GM12878 (cell line): ENCODE results near the gene LIPK. TPM values are rescaled to one million over a fixed set of nuclear protein-coding genes. Genes with fewer than 3 reads are reported as not detected.

Experiments used
- ATAC-seq: fragments of 200-7000 bp; cut with Tn5 transposase; 3 replicates; pipeline ENCODE4 v1.9.1; 2020; ENCODE audit warnings: mild to moderate bottlenecking, moderate library complexity
- BruUV-seq: library from RNA; stranded (reverse); fragments of 400-500 nt; replicated peaks from 2 replicates; lab custom pipeline; 2021; lab: Mats Ljungman, UMichigan
- CTCF ChIA-PET: fragments of 300-600 bp; sonication (Branson Sonifier 250); formaldehyde crosslinking; extraction: SDS; loops from one replicate; lab custom pipeline; 2021; ENCODE audit warnings: inconsistent platforms; lab: Yijun Ruan, JAX
- POLR2A ChIA-PET: fragments of 350-600 bp; formaldehyde crosslinking; extraction: SDS; loops from one replicate; lab custom pipeline; 2021; ENCODE audit warnings: inconsistent platforms; lab: Charles Lee
- RAD21 ChIA-PET: fragments of 300-600 bp; sonication (Branson Sonifier 250); formaldehyde crosslinking; loops from one replicate; lab custom pipeline; 2023; ENCODE audit warnings: antibody characterized with exemption; ENCODE audit not compliant: unreplicated experiment; lab: Charles Lee
- SMC1A ChIA-PET: fragments of 300-600 bp; sonication (Branson Sonifier 250); formaldehyde crosslinking; loops from one replicate; lab custom pipeline; 2023; ENCODE audit not compliant: unreplicated experiment, uncharacterized antibody; lab: Charles Lee
- DNase-seq: peaks from one replicate; pipeline ENCODE4 v3.0.0-alpha.2; 2011; ENCODE audit warnings: low read depth, low spot score
- FAIRE-seq: peaks from 3 replicates; lab custom pipeline; 2011; peaks lifted over from hg19 to GRCh38; lab: Jason Lieb, UNC
- H2AFZ ChIP-seq: 2 replicates; pipeline ENCODE4 v1.6.0; 2011; ENCODE audit warnings: low read depth, low read length, control low read depth; ENCODE audit not compliant: control insufficient read depth
- H3K27ac ChIP-seq: 2 replicates; pipeline ENCODE4 v1.5.1; 2011; ENCODE audit warnings: control low read depth; ENCODE audit not compliant: control insufficient read depth, insufficient read depth
- H3K27me3 ChIP-seq, 2 experiments: replicated peaks in 1 of 2; 2 replicates each; pipeline versions ENCODE4 v1.6.0 to v1.6.1; 2011; ENCODE audit warnings: low read length in 1 of 2; ENCODE audit not compliant: control insufficient read depth in 2 of 2, insufficient read depth in 2 of 2
- H3K36me3 ChIP-seq, 2 experiments: 2 replicates each; pipeline ENCODE4 v1.5.1; 2011; ENCODE audit warnings: low read length in 1 of 2; ENCODE audit not compliant: control insufficient read depth in 2 of 2, insufficient read depth in 2 of 2
- H3K4me1 ChIP-seq: 2 replicates; pipeline ENCODE4 v1.6.1; 2011; ENCODE audit warnings: mild to moderate bottlenecking, low read length, moderate library complexity, mixed read lengths; ENCODE audit not compliant: control insufficient read depth, insufficient read depth
- H3K4me2 ChIP-seq: 2 replicates; pipeline ENCODE4 v1.6.0; 2011; ENCODE audit warnings: control low read depth; ENCODE audit not compliant: control insufficient read depth, insufficient read depth
- H3K4me3 ChIP-seq: fragments of 200-600 bp; sonication (generic); 2 replicates; pipeline ENCODE4 v1.5.1; 2016
- H3K79me2 ChIP-seq: 2 replicates; pipeline ENCODE4 v1.6.0; 2011; ENCODE audit warnings: low read length; ENCODE audit not compliant: control insufficient read depth, insufficient read depth
- H3K9ac ChIP-seq: 2 replicates; pipeline ENCODE4 v1.8.0; 2011; ENCODE audit warnings: low read length, control low read depth, mixed read lengths; ENCODE audit not compliant: control insufficient read depth, insufficient read depth
- H3K9me3 ChIP-seq: replicated peaks from 3 replicates; pipeline ENCODE4 v1.5.1; 2011; ENCODE audit warnings: mild to moderate bottlenecking, low read length; ENCODE audit not compliant: control insufficient read depth, insufficient read depth
- H4K20me1 ChIP-seq: 2 replicates; pipeline ENCODE4 v1.6.0; 2011; ENCODE audit not compliant: control insufficient read depth, insufficient read depth
- CEBPZ ChIP-seq: fragments of 150-350 bp; IDR thresholded peaks from 2 replicates; pipeline ENCODE4 v1.6.1; 2016; ENCODE audit warnings: low read depth, low read length
- DPF2 ChIP-seq: fragments of 450-650 bp; IDR thresholded peaks from 2 replicates; pipeline ENCODE4 v1.6.1; 2017; ENCODE audit warnings: mild to moderate bottlenecking
- FOXM1 ChIP-seq: IDR thresholded peaks from 2 replicates; pipeline ENCODE4 v1.6.1; 2012; ENCODE audit warnings: low read depth, mild to moderate bottlenecking, inconsistent platforms, low read length, moderate library complexity
- GABPA ChIP-seq: IDR thresholded peaks from 2 replicates; pipeline ENCODE4 v1.6.1; 2014; ENCODE audit warnings: antibody characterized with exemption, low read depth, mild to moderate bottlenecking, inconsistent platforms
- PBX3 ChIP-seq: IDR thresholded peaks from 2 replicates; pipeline ENCODE4 v1.6.1; 2011; ENCODE audit warnings: mild to moderate bottlenecking, low read depth, low read length, moderate library complexity; ENCODE audit not compliant: insufficient replicate concordance
- PKNOX1 ChIP-seq: fragments of 450-650 bp; IDR thresholded peaks from 2 replicates; pipeline ENCODE4 v1.6.1; 2016; ENCODE audit warnings: mild to moderate bottlenecking
- POU2F2 ChIP-seq: IDR thresholded peaks from 3 replicates; pipeline ENCODE4 v1.6.1; 2011; ENCODE audit warnings: low read depth, mild to moderate bottlenecking, low read length, borderline replicate concordance
- SUZ12 ChIP-seq: fragments of 200-600 bp; sonication (generic); IDR thresholded peaks from one replicate; pipeline ENCODE4 v1.6.1; 2018; ENCODE audit warnings: antibody characterized with exemption, mild to moderate bottlenecking; ENCODE audit not compliant: unreplicated experiment
- ZNF217 ChIP-seq: fragments of 450-650 bp; IDR thresholded peaks from 2 replicates; pipeline ENCODE4 v1.6.1; 2017; ENCODE audit warnings: antibody characterized with exemption, mild to moderate bottlenecking
- WGBS: methylation state at CpG from one replicate; pipeline ENCODE4 v1.1.6; 2016; ENCODE audit warnings: low lambda C conversion rate; ENCODE audit not compliant: insufficient replicate concordance, insufficient coverage; ENCODE audit errors: missing lambda C conversion rate; 5-methylcytosine and 5-hydroxymethylcytosine counted together
- in situ Hi-C: fragments of 300-500 bp; cut with MboI; formaldehyde crosslinking; loops from 9 replicates; pipeline ENCODE4 v1.14.3; 2018; ENCODE audit warnings: mixed read lengths
- intact Hi-C: fragments of 100-400 bp; cut with micrococcal nuclease; formaldehyde crosslinking; loops from one replicate; pipeline ENCODE4 v1.14.2; 2022; ENCODE audit not compliant: unreplicated experiment
- polyA plus RNA-seq, 11 experiments: library from polyadenylated mRNA; depleted of rRNA in 4 of 11; unstranded in 6 of 11; stranded (reverse) in 5 of 11; fragments of >200 nt; fragmentation: Nextera tagmentation in 4 of 11; fragmentation: Illumina TruSeq in 1 of 11; extraction: Ambion mirVana in 4 of 11; extraction: Trizol in 1 of 11; gene quantifications; 1 replicate in 1 of 11; 2 replicates in 10 of 11; pipeline versions ENCODE4 v1.2.1 to v1.2.3, GENCODE V29; 2011 to 2016; ENCODE audit warnings: inconsistent platforms in 2 of 11, missing spikeins in 2 of 11, low read depth in 1 of 11
- total RNA-seq, 4 experiments: library from RNA; depleted of rRNA in 3 of 4; stranded (reverse); fragments of >200 nt in 3 of 4; fragmentation: Illumina TruSeq in 1 of 4; extraction: Trizol in 1 of 4; gene quantifications; 2 replicates each; pipeline versions ENCODE4 v1.2.1 to v1.2.3, GENCODE V29; 2013 to 2021

The LIPK gene
- total and polyA plus RNA-seq, 10 of the 15 experiments (the other 5 are each of a cell fraction or from before 2014, with no cell fraction given) = not detected

DNA sequence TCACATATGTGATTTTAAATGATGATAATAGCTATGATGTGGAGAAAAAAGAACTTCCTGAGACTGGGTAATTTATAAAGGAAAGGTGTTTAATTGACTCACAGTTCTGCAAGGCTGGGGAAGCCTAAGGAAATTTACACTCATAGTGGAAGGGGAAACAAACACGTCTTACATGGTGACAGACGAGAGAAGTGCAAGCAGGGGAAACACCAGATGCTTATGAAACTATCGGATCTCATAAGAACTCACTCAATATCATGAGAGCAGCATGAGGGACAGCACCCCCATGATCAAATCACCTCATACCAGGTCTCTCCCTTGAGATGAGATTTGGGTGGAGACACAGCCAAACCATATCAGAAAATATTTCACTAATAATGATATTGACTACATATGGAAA lies 49.7 kb downstream of the LIPK start (continued):
- peak; percentile 32; the same call in 1 of the 2 replicates for TF ChIP-seq PKNOX1
- no peak for TF ChIP-seq DPF2
- TF ChIP-seq CEBPZ = no peak
- no peak for TF ChIP-seq ZNF217

DNA sequence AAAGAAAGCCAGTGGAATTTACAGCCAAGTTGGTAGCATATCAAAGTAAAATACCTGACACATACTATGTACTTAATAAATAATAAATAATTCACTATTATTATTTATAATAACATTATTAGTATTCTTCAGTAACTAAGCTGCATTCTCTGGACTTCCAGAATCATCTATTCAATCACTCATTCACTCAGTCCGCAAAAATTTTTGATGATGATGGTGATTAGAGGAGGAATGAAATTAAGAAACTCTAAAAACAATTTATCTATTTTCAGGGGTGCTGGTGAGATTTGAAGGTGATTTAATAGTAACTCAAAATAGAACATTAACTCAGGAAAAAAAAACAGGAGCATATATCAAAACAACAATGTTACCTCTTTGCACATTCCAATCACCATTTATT lies 50.6 kb downstream of the LIPK start:
- Histone ChIP-seq H3K27ac (no peak overlapping the region), H2AFZ (no peak overlapping the region), H3K9ac (no peak overlapping the region), H3K4me3 (no peak overlapping the region), H3K4me2 (no peak overlapping the region), H3K27me3 (no peaks in the 10 kb centered on the region), H4K20me1 (no peaks in the 10 kb centered on the region), H3K79me2 (no peaks in the 10 kb centered on the region), H3K36me3 (no peaks in the 10 kb centered on the region), H3K4me1 (no peaks in the 10 kb centered on the region), H3K9me3 (no peaks in the 10 kb centered on the region)
- intact Hi-C loops = loop anchor here (5.0 kb wide), 1 partner anchor 36 kb away; no protein-coding TSS in a partner anchor
- ATAC-seq = no peak
- in situ Hi-C loops = no loop called here
- RAD21 ChIA-PET = interaction anchor here (0.7 kb wide), 1 partner anchor 193 kb away, joined by 3 read pairs; no protein-coding TSS in a partner anchor
- no peak for FAIRE-seq
- TF ChIP-seq PBX3 (no peak), GABPA (no peak), FOXM1 (no peak), POU2F2 (no peak), SUZ12 (no peak)
- DNase-seq = no peak
- WGBS = 79% methylated on average over 1 of the region's 1 CpG
- no TSS peak for BruUV-seq
- CTCF ChIA-PET = interaction anchor here (1.4 kb wide), 1 partner anchor 28 kb away, joined by 3 read pairs; no protein-coding TSS in a partner anchor
- POLR2A ChIA-PET = interaction anchor here (0.7 kb wide), 1 partner anchor 42 kb away, joined by 3 read pairs; no protein-coding TSS in a partner anchor
- SMC1A ChIA-PET = no interaction called here
